ENCODE measurements around the gene HEPHL1. TPM values are rescaled to one million over a fixed set of nuclear protein-coding genes. Genes with fewer than 3 reads are reported as not detected.

HEPHL1 gene
- polyA plus RNA-seq, 3 donors: not detected

DNA sequence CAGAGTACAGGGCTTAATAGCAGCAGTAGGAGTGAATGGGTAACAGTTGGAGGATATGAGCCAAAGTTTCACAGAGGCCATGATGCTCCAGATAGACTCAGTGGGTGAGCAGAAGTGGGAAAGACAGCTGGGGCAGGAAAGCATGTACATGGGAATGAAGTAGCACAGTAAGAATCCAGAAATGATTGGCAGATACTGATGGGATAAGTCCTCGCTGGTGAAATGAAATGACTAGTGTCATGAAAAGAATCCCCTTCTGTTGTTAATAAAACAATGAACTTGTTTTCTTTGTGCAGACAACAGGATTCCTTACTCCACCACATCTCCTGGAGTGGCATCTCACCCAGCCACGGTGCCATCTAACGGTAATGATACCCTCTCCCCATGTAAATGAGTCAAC lies 90.1 kb downstream of the HEPHL1 start:
- Mint-ChIP-seq H3K27ac (no peak overlapping the region), H3K9me3 (peaks cover 0 to 11% (median 2%) of the 10 kb centered on the region in 7 donors), H3K27me3 (ENCODE audit: low read depth in 3 of 3) (peaks cover 0 to 4% (median 2%) of the 10 kb centered on the region in 3 donors), H3K36me3 (no peaks in the 10 kb centered on the region), H3K4me1 (no peaks in the 10 kb centered on the region), H3K4me3 (no peak overlapping the region)
- no peak overlapping the region for H3K9ac ChIP-seq (ENCODE audit: insufficient read depth, low read length, poor library complexity, severe bottlenecking)
- no peaks in the 10 kb centered on the region for H3K4me1 ChIP-seq (ENCODE audit: control insufficient read depth in 1 of 2, insufficient read depth in 2 of 2, low read length in 2 of 2)
- H3K4me3 ChIP-seq (replicated peaks in 1 of 3; ENCODE audit: low read depth in 2 of 3, low read length in 3 of 3): no peak overlapping the region
- DNase-seq: no peak
- H4K20me1 ChIP-seq (ENCODE audit: insufficient read depth, low read length): no peaks in the 10 kb centered on the region
- no peak overlapping the region for H2AFZ ChIP-seq (ENCODE audit: insufficient read depth, low read depth, low read length, poor library complexity, severe bottlenecking)
- WGBS (ENCODE audit: insufficient coverage): 100% methylated on average over 2 of the region's 3 CpGs
- no peaks in the 10 kb centered on the region for H3K27me3 ChIP-seq (ENCODE audit: control insufficient read depth in 2 of 2, insufficient read depth in 2 of 2, low read length in 2 of 2)
- intact Hi-C loops (cut with micrococcal nuclease): no loop called here
- no peak overlapping the region for H3K27ac ChIP-seq (ENCODE audit: low read depth in 1 of 2, low read length in 2 of 2)
- TF ChIP-seq, protein P1, sequence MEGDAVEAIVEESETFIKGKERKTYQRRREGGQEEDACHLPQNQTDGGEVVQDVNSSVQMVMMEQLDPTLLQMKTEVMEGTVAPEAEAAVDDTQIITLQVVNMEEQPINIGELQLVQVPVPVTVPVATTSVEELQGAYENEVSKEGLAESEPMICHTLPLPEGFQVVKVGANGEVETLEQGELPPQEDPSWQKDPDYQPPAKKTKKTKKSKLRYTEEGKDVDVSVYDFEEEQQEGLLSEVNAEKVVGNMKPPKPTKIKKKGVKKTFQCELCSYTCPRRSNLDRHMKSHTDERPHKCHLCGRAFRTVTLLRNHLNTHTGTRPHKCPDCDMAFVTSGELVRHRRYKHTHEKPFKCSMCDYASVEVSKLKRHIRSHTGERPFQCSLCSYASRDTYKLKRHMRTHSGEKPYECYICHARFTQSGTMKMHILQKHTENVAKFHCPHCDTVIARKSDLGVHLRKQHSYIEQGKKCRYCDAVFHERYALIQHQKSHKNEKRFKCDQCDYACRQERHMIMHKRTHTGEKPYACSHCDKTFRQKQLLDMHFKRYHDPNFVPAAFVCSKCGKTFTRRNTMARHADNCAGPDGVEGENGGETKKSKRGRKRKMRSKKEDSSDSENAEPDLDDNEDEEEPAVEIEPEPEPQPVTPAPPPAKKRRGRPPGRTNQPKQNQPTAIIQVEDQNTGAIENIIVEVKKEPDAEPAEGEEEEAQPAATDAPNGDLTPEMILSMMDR (IDR thresholded peaks at IDR 0.05): no peak
- no peaks in the 10 kb centered on the region for H3K36me3 ChIP-seq (replicated peaks in 1 of 2; ENCODE audit: control insufficient read depth in 1 of 2, insufficient read depth in 2 of 2, low read length in 2 of 2)
- H3K9me3 ChIP-seq (replicated peaks in 1 of 2; ENCODE audit: control insufficient read depth in 1 of 2, insufficient read depth in 1 of 2, low read length in 2 of 2): peaks cover 0 to 3% of the 10 kb centered on the region in 2 donors
- no peaks in the 10 kb centered on the region for H3K79me2 ChIP-seq (ENCODE audit: insufficient read depth, low read length)
- no peak overlapping the region for H3K4me2 ChIP-seq (replicated peaks; ENCODE audit: extremely low read depth, low read length, poor library complexity, severe bottlenecking)

DNA sequence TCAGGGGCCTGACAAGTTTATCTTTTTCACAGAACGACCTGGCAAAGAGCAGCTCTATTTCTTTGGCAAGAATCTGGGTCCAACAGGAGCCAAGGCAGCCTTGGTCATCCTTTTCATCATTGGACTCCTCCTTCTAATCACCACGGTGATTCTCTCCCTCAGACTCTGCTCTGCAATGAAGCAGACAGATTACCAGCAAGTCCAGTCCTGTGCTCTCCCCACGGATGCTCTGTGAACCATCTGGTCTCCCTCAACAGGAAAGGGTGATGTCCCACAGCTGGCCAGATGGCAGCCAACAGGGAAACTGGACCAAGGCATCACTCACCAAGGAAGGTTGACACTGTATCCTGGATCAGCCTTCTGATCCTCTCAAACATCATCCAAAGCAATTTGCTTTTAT lies 90.5 kb downstream of the HEPHL1 start:
- H3K4me3 Mint-ChIP-seq: no peak overlapping the region
- peaks cover 0 to 2% of the 10 kb centered on the region in 2 donors for H3K9me3 ChIP-seq (replicated peaks in 1 of 2; ENCODE audit: control insufficient read depth in 1 of 2, insufficient read depth in 1 of 2, low read length in 2 of 2)

More for the DNA sequence above, 90.5 kb downstream of the HEPHL1 start:
- intact Hi-C loops (cut with micrococcal nuclease): no loop called here
- H3K4me1 ChIP-seq (ENCODE audit: control insufficient read depth in 1 of 2, insufficient read depth in 2 of 2, low read length in 2 of 2): no peaks in the 10 kb centered on the region
- no peaks in the 10 kb centered on the region for H3K4me1 Mint-ChIP-seq
- H3K9ac ChIP-seq (ENCODE audit: insufficient read depth, low read length, poor library complexity, severe bottlenecking): no peak overlapping the region
- peaks cover 0 to 6% (median 2%) of the 10 kb centered on the region in 3 donors for H3K27me3 Mint-ChIP-seq (ENCODE audit: low read depth in 3 of 3)
- 73% methylated on average over 3 of the region's 3 CpGs for WGBS (ENCODE audit: insufficient coverage)
- no peak overlapping the region for H3K27ac ChIP-seq (ENCODE audit: low read depth in 1 of 2, low read length in 2 of 2)
- no peak overlapping the region for H3K4me2 ChIP-seq (replicated peaks; ENCODE audit: extremely low read depth, low read length, poor library complexity, severe bottlenecking)
- TF ChIP-seq, protein P1 (IDR thresholded peaks at IDR 0.05): no peak
- no peaks in the 10 kb centered on the region for H3K27me3 ChIP-seq (ENCODE audit: control insufficient read depth in 2 of 2, insufficient read depth in 2 of 2, low read length in 2 of 2)
- H3K9me3 Mint-ChIP-seq: peaks cover 0 to 11% (median 2%) of the 10 kb centered on the region in 7 donors
- no peak overlapping the region for H3K4me3 ChIP-seq (replicated peaks in 1 of 3; ENCODE audit: low read depth in 2 of 3, low read length in 3 of 3)
- H3K36me3 ChIP-seq (replicated peaks in 1 of 2; ENCODE audit: control insufficient read depth in 1 of 2, insufficient read depth in 2 of 2, low read length in 2 of 2): no peaks in the 10 kb centered on the region
- no peak overlapping the region for H2AFZ ChIP-seq (ENCODE audit: insufficient read depth, low read depth, low read length, poor library complexity, severe bottlenecking)
- no peak overlapping the region for H3K27ac Mint-ChIP-seq
- no peaks in the 10 kb centered on the region for H3K79me2 ChIP-seq (ENCODE audit: insufficient read depth, low read length)
- DNase-seq: no peak
- H4K20me1 ChIP-seq (ENCODE audit: insufficient read depth, low read length): no peaks in the 10 kb centered on the region
- H3K36me3 Mint-ChIP-seq: no peaks in the 10 kb centered on the region

All from CD14-positive monocyte (primary cell).